ENCODE measurements around the gene ANGPT4.
A peak's percentile ranks its signal among the peaks of the same experiment; 100 is the strongest.

Gene ANGPT4

GRCh38 chr20:843912-844311 lies 72.2 kb downstream of the ANGPT4 start:
- peak overlapping the region; percentile 37 for H3K27ac ChIP-seq
- TF ChIP-seq CTCF (IDR thresholded peaks at IDR 0.05; ENCODE audit: low read depth, low read length), result no peak

GRCh38 chr20:842547-842940 lies 73.6 kb downstream of the ANGPT4 start:
- no peak for DNase-seq
- no peaks in the 10 kb centered on the region for H3K27me3 ChIP-seq (ENCODE audit: insufficient read depth, low read depth, severe bottlenecking)
- no peak overlapping the region for H3K27ac ChIP-seq
- H3K36me3 ChIP-seq, result peaks cover 9% of the 10 kb centered on the region
- H3K9me3 ChIP-seq (ENCODE audit: severe bottlenecking), result no peaks in the 10 kb centered on the region
- H3K4me3 ChIP-seq (ENCODE audit: low read depth, low read length), result no peak overlapping the region
- no peak for TF ChIP-seq CTCF (IDR thresholded peaks at IDR 0.05; ENCODE audit: low read depth, low read length)

More at GRCh38 chr20:843912-844311, 72.2 kb downstream of the ANGPT4 start:
- DNase-seq, result no peak
- H3K9me3 ChIP-seq (ENCODE audit: severe bottlenecking), result no peaks in the 10 kb centered on the region
- no peaks in the 10 kb centered on the region for H3K27me3 ChIP-seq (ENCODE audit: insufficient read depth, low read depth, severe bottlenecking)
- H3K4me3 ChIP-seq (ENCODE audit: low read depth, low read length), result no peak overlapping the region
- H3K36me3 ChIP-seq, result peaks cover 12% of the 10 kb centered on the region

- no peak overlapping the region for H3K27ac ChIP-seq
- H3K27me3 ChIP-seq (ENCODE audit: insufficient read depth, low read depth, severe bottlenecking), result no peaks in the 10 kb centered on the region
- peaks cover 9% of the 10 kb centered on the region for H3K36me3 ChIP-seq
- DNase-seq, result no peak
- no peak for TF ChIP-seq CTCF (IDR thresholded peaks at IDR 0.05; ENCODE audit: low read depth, low read length)
- no peak overlapping the region for H3K4me3 ChIP-seq (ENCODE audit: low read depth, low read length)
- H3K9me3 ChIP-seq (ENCODE audit: severe bottlenecking), result no peaks in the 10 kb centered on the region
These were observed 74.3 kb downstream of the ANGPT4 start for GRCh38 chr20:841568-842546.

- DNase-seq, result no peak
- peaks cover 9% of the 10 kb centered on the region for H3K36me3 ChIP-seq
- H3K4me3 ChIP-seq (ENCODE audit: low read depth, low read length), result no peak overlapping the region
- no peaks in the 10 kb centered on the region for H3K27me3 ChIP-seq (ENCODE audit: insufficient read depth, low read depth, severe bottlenecking)
- no peak for TF ChIP-seq CTCF (IDR thresholded peaks at IDR 0.05; ENCODE audit: low read depth, low read length)
- H3K27ac ChIP-seq, result no peak overlapping the region
- no peaks in the 10 kb centered on the region for H3K9me3 ChIP-seq (ENCODE audit: severe bottlenecking)
These were observed 75.1 kb downstream of the ANGPT4 start for GRCh38 chr20:840858-841567.

- no peak overlapping the region for H3K4me3 ChIP-seq (ENCODE audit: low read depth, low read length)
- H3K9me3 ChIP-seq (ENCODE audit: severe bottlenecking), result no peaks in the 10 kb centered on the region
- no peak for DNase-seq
- peaks cover 3% of the 10 kb centered on the region for H3K36me3 ChIP-seq
- H3K27me3 ChIP-seq (ENCODE audit: insufficient read depth, low read depth, severe bottlenecking), result no peaks in the 10 kb centered on the region
- H3K27ac ChIP-seq, result no peak overlapping the region
- TF ChIP-seq CTCF (IDR thresholded peaks at IDR 0.05; ENCODE audit: low read depth, low read length), result no peak
These were observed 75.7 kb downstream of the ANGPT4 start for GRCh38 chr20:840503-840857.

Measured in WERI-Rb-1 (cell line).